Keratinocyte (primary cell): Measurements from ENCODE around the gene PRKD2. TPM values are rescaled to one million over a fixed set of nuclear protein-coding genes. Genes with fewer than 3 reads are reported as not detected.

Experiments
- DNase-seq: peaks from one replicate; pipeline ENCODE4 v3.0.0-alpha.2; 2011; ENCODE audit warnings: low read depth, missing footprints, low spot score
- FAIRE-seq: peaks from 2 replicates; lab custom pipeline; 2011; peaks lifted over from hg19 to GRCh38; lab: Jason Lieb, UNC
- H2AFZ ChIP-seq: 2 replicates; pipeline ENCODE4 v1.6.0; 2012; ENCODE audit warnings: low read length, control low read depth, inconsistent platforms; ENCODE audit not compliant: control insufficient read depth
- H3K27ac ChIP-seq: 2 replicates; pipeline ENCODE4 v1.5.1; 2011; ENCODE audit warnings: low read length; ENCODE audit not compliant: control insufficient read depth, insufficient read depth
- H3K27me3 ChIP-seq: 3 replicates; pipeline ENCODE4 v1.6.0; 2011; ENCODE audit warnings: low read length; ENCODE audit not compliant: control insufficient read depth, insufficient read depth; ENCODE audit errors: extremely low read depth
- H3K36me3 ChIP-seq, 2 experiments: 2 replicates in 1 of 2; 3 replicates in 1 of 2; pipeline ENCODE4 v1.5.1; 2011; ENCODE audit warnings: low read length in 2 of 2, mild to moderate bottlenecking in 1 of 2; ENCODE audit not compliant: control insufficient read depth in 2 of 2, insufficient read depth in 2 of 2; ENCODE audit errors: extremely low read depth in 1 of 2
- H3K4me1 ChIP-seq: 3 replicates; pipeline ENCODE4 v1.5.1; 2011; ENCODE audit warnings: low read length; ENCODE audit not compliant: control insufficient read depth, insufficient read depth; ENCODE audit errors: extremely low read depth
- H3K4me2 ChIP-seq: 3 replicates; pipeline ENCODE4 v1.6.0; 2011; ENCODE audit warnings: low read depth, low read length; ENCODE audit not compliant: control insufficient read depth, insufficient read depth; ENCODE audit errors: extremely low read depth
- H3K4me3 ChIP-seq, 3 experiments: fragments of 200-600 bp in 1 of 3; sonication (generic) in 1 of 3; 2 replicates in 2 of 3; 3 replicates in 1 of 3; pipeline ENCODE4 v1.5.1; 2011 to 2016; ENCODE audit warnings: low read length in 3 of 3, mild to moderate bottlenecking in 3 of 3, control low read depth in 2 of 3, inconsistent platforms in 1 of 3, low read depth in 1 of 3, mixed read lengths in 1 of 3, mixed run types in 1 of 3, moderate library complexity in 1 of 3; ENCODE audit not compliant: control insufficient read depth in 2 of 3, insufficient read depth in 2 of 3; ENCODE audit errors: extremely low read depth in 1 of 3
- H3K79me2 ChIP-seq: 2 replicates; pipeline ENCODE4 v1.6.0; 2012; ENCODE audit warnings: low read length; ENCODE audit not compliant: control insufficient read depth, insufficient read depth
- H3K9ac ChIP-seq: 3 replicates; pipeline ENCODE4 v1.6.0; 2011; ENCODE audit warnings: low read length; ENCODE audit not compliant: control insufficient read depth, insufficient read depth; ENCODE audit errors: extremely low read depth
- H3K9me1 ChIP-seq: 3 replicates; pipeline ENCODE4 v1.6.0; 2011; ENCODE audit warnings: low read length; ENCODE audit not compliant: control insufficient read depth, insufficient read depth; ENCODE audit errors: extremely low read depth
- H3K9me3 ChIP-seq: 2 replicates; pipeline ENCODE4 v1.5.1; 2012; ENCODE audit warnings: low read depth, low read length; ENCODE audit not compliant: control insufficient read depth
- H4K20me1 ChIP-seq: 3 replicates; pipeline ENCODE4 v1.6.0; 2011; ENCODE audit warnings: low read length; ENCODE audit not compliant: control insufficient read depth, insufficient read depth; ENCODE audit errors: extremely low read depth
- CTCF ChIP-seq, 3 experiments: IDR thresholded peaks in 1 of 3; conservative IDR thresholded peaks in 1 of 3; optimal IDR thresholded peaks in 1 of 3; 2 replicates in 2 of 3; 3 replicates in 1 of 3; pipeline versions ENCODE3 to v1.5.1; 2011; ENCODE audit warnings: low read length in 3 of 3, mild to moderate bottlenecking in 3 of 3, moderate library complexity in 2 of 3, control low read depth in 1 of 3, inconsistent platforms in 1 of 3; ENCODE audit not compliant: insufficient read depth in 2 of 3; ENCODE audit errors: extremely low read depth in 1 of 3
- EZH2 ChIP-seq: IDR thresholded peaks from one replicate; pipeline ENCODE4 v1.6.1; 2012; ENCODE audit warnings: inconsistent platforms, mild to moderate bottlenecking, low read length, moderate library complexity
- dilution Hi-C: fragments of 300-500 bp; cut with MboI; formaldehyde crosslinking; loops from one replicate; pipeline ENCODE4 v1.7.0; 2020; ENCODE audit warnings: low sequenced_read_pairs; ENCODE audit not compliant: extremely low pct_ligation_motif_present
- polyA plus RNA-seq, 5 experiments: library from polyadenylated mRNA; depleted of rRNA in 3 of 5; stranded (reverse) in 3 of 5; stranded (forward) in 1 of 5; unstranded in 1 of 5; fragments of >200 nt; gene quantifications; 1 replicate in 1 of 5; 2 replicates in 3 of 5; 3 replicates in 1 of 5; pipeline versions ENCODE4 v1.2.1 to v1.2.3, GENCODE V29; 2011 to 2012; ENCODE audit warnings: missing spikeins in 2 of 5, low read depth in 1 of 5, low replicate concordance in 1 of 5

Gene PRKD2
- polyA plus RNA-seq, 1 donor (not counting 4 experiments of a cell fraction or from before 2014, with no cell fraction given): 9.9 TPM

- DNase-seq (no peak), FAIRE-seq (no peak)
- TF ChIP-seq EZH2 (peak; percentile 88), CTCF (optimal IDR thresholded peaks at IDR 0.05 in 1 of 3, IDR thresholded peaks at IDR 0.05 in 1 of 3, conservative IDR thresholded peaks at IDR 0.05 in 1 of 3; ENCODE audit: extremely low read depth in 1 of 3, insufficient read depth in 2 of 3, low read length in 3 of 3) (no peak)
- Histone ChIP-seq H3K9me1 (no peaks in the 10 kb centered on the region), H3K4me1 (no peaks in the 10 kb centered on the region), H3K9ac (no peak overlapping the region), H2AFZ (no peak overlapping the region), H3K4me2 (no peak overlapping the region), H3K27ac (no peak overlapping the region), H3K36me3 (no peaks in the 10 kb centered on the region), H3K27me3 (peaks cover 47% of the 10 kb centered on the region), H4K20me1 (no peaks in the 10 kb centered on the region), H3K79me2 (no peaks in the 10 kb centered on the region), H3K4me3 (no peak overlapping the region), H3K9me3 (peaks cover 9% of the 10 kb centered on the region)
- dilution Hi-C loops: no loop called here
Measured at GRCh38 chr19:46648060-46648960, 68.6 kb downstream of the PRKD2 start.

GRCh38 chr19:46646402-46646801 is 70.5 kb downstream of the PRKD2 start:
- TF ChIP-seq EZH2 (no peak), CTCF (optimal IDR thresholded peaks at IDR 0.05 in 1 of 3, IDR thresholded peaks at IDR 0.05 in 1 of 3, conservative IDR thresholded peaks at IDR 0.05 in 1 of 3; ENCODE audit: extremely low read depth in 1 of 3, insufficient read depth in 2 of 3, low read length in 3 of 3) (no peak)
- no peak overlapping the region for H3K27ac ChIP-seq
- H3K79me2 ChIP-seq: no peaks in the 10 kb centered on the region
- H4K20me1 ChIP-seq: no peaks in the 10 kb centered on the region
- H2AFZ ChIP-seq: no peak overlapping the region
- dilution Hi-C loops: no loop called here
- no peaks in the 10 kb centered on the region for H3K36me3 ChIP-seq
- FAIRE-seq: no peak
- peaks cover 47% of the 10 kb centered on the region for H3K27me3 ChIP-seq
- H3K4me1 ChIP-seq: no peaks in the 10 kb centered on the region
- no peak overlapping the region for H3K9ac ChIP-seq
- H3K9me3 ChIP-seq: peaks cover 9% of the 10 kb centered on the region
- no peak overlapping the region for H3K4me2 ChIP-seq
- no peaks in the 10 kb centered on the region for H3K9me1 ChIP-seq
- no peak for DNase-seq
- no peak overlapping the region for H3K4me3 ChIP-seq
